ENCODE measurements around the gene LINGO4. TPM values are rescaled to one million over a fixed set of nuclear protein-coding genes. Genes with fewer than 3 reads are reported as not detected.

The LINGO4 gene, protein sequence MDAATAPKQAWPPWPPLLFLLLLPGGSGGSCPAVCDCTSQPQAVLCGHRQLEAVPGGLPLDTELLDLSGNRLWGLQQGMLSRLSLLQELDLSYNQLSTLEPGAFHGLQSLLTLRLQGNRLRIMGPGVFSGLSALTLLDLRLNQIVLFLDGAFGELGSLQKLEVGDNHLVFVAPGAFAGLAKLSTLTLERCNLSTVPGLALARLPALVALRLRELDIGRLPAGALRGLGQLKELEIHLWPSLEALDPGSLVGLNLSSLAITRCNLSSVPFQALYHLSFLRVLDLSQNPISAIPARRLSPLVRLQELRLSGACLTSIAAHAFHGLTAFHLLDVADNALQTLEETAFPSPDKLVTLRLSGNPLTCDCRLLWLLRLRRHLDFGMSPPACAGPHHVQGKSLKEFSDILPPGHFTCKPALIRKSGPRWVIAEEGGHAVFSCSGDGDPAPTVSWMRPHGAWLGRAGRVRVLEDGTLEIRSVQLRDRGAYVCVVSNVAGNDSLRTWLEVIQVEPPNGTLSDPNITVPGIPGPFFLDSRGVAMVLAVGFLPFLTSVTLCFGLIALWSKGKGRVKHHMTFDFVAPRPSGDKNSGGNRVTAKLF
- not detected in 2 replicates for total RNA-seq

DNA sequence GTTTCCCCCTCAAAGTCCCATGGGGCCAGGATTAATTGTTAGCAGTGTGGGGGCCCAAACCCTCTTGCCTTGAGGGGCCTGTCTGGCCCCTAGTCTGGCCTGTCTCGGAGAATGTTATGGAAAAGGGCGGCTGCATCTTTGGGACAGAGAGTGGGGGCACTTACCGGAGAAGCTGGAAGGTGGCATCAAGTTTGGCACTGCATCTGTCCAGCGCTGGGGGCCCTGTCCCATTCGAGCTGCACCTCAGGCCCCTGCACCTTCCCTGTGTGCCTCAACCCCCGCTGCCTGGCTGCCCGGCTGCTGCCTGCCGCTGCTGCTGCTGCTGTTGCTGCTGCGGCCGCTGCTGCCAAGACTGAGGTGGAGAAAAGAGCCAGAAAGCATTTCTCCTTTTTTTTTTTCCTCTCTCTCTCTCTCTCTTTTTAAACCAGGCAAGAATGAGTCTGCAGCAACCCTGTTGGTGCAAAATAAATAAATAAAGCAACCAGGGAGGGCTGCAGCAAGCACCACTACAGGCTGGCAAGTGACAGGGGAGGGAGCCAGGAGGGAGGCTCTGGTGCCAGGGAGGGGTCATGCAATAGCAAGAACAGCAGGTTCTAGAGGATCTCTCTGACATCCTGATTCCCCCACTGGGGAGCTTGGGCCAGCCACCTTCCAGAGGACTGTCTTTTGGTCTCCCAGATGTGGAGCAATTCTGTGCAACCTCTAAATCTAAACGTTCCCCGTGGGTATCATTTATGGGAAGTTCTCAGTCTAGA is at the start of gene LINGO4:
Gene LINGO4, minus strand, starts transcription at position 354 of the 755 bp plus-strand sequence. CDS start 2,715 bp downstream, outside the sequence.

DNA sequence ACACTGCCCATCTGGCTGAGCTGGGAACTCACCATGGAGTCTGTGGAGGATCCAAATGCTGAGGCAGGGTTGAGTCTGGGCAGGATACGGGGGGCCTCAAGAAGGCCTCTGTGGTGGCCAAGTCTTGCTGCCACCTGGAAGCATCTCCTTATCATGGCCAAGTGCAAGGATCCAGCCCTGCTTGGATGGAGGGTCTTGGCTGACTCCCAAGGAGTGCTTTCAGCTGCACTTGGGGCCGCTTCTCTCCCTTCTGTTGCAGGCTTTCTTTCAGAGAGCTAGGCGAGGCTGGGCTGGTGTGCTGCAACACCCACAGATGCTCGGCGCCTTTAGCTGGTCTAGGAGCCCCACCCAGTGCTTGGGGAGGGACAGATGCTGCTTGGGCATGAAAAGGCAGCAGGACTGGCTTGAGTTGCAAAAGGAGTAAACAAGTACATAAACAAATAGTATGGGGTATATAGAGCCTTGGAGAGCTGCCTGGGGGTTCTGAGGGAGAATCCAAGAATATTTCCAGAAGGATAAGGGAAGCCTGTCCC is 48.3 kb upstream of the LINGO4 start, which contains the start of gene THEM5:
Gene THEM5, minus strand, starts transcription at position 302 of the 533 bp plus-strand sequence. Its CDS starts 147 bp downstream, at position 155.

DNA sequence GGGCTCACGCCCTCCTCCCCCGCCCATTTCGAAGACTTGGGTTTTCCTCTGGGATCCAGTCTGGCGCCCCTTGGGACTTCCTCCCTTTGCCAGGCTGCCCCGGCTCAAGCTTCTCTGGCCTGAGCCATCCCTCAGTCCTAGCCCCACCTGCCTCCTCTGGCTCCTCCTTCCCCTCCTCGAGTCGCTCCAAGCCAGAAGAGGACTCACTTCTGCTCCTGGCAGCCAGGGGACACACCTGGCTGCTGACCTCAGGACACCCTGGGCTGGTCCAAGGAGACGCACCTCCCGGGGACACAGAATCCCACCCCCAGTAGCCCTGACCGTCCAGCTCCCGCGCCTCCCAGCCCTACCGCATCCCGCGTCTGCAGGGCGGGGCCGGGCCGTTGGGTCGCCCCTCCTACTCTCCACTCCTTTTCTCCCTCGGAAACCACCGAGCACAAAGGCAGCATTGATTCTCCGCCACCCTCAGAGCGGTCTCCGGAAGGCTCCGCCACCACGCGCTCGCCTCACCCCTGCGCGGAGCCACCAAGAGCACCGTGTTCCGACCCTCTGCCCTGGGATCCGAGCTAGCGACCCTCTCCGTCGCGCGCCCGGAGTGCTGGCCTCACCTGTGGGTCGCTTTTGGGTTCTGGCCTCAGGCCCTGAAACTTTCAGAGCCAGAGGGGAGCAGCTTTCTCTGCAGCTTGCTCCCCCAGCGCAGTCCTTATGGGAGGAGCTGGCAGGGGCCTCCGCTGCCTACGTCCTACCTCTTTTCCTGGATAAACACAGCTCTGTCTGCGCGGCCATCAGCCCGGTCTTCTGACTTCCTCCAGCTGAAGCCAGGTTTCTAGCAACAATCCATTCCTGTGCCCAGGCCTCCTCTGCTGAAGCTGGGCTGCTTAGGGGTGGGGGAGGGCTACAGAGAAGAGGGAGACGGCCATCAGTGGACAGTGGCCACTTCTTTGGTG is 34.5 kb upstream of the LINGO4 start, which contains the start of gene C2CD4D:
Gene C2CD4D, minus strand, starts transcription at position 364 of the 947 bp plus-strand sequence. CDS start 831 bp downstream, outside the sequence.

DNA sequence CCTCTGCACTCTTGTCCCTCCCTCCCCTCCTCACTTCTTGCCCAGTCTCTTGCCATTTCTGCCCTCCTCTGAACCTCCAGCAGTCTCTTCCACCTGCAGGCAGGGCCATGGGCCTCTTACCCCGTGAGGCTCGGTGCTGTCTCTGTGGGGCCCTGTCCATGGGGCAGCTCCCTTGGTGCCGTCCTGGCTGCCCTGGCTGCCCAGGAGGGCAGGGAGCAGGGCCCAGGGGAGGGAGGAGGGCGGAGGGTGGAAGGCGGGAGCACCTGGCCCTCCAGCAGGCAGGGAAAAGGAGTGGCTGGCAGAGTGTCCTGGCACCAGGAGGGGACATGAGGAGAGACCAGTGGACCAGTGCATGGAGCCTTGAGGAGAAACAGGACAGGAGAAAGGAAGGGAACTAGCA is 26.4 kb upstream of the LINGO4 start, which contains the start of gene RORC:
Gene RORC, minus strand, starts transcription at position 198 of the 400 bp plus-strand sequence. Its CDS starts 38 bp downstream, at position 160.

GRCh38 chr1:151790071-151790939 is 14.9 kb downstream of the LINGO4 start, which contains the start of gene TDRKH:
Gene TDRKH (minus strand): TSS chr1:151790500. CDS start chr1:151783022, 7,478 bp downstream.

GRCh38 chr1:151762941-151763921 is 42.0 kb downstream of the LINGO4 start, which contains the start of gene MRPL9:
Gene MRPL9 (minus strand): TSS chr1:151763496. CDS start chr1:151763479, 17 bp downstream.

Other genes with a start within 250 kb of the LINGO4 start
- 13.8 and 20.5 TPM in 2 replicates for gene SNX27, start 193.4 kb downstream of the LINGO4 start, total RNA-seq
- not detected in 2 replicates for gene CELF3, start 88.6 kb downstream of the LINGO4 start, total RNA-seq
- not detected in 2 replicates for gene RIIAD1, start 83.9 kb downstream of the LINGO4 start, total RNA-seq
- gene MRPL9, start 41.9 kb downstream of the LINGO4 start, total RNA-seq = 72.8 and 92.9 TPM in 2 replicates
- 1.1 and 4.1 TPM in 2 replicates for gene TDRKH, start 14.9 kb downstream of the LINGO4 start, total RNA-seq
- gene RORC, start 26.4 kb upstream of the LINGO4 start, total RNA-seq = not detected in 2 replicates
- not detected in 2 replicates for gene C2CD4D, start 34.4 kb upstream of the LINGO4 start, total RNA-seq
- gene THEM5, start 48.3 kb upstream of the LINGO4 start, total RNA-seq = not detected in 2 replicates
- gene THEM4, start 104.1 kb upstream of the LINGO4 start, total RNA-seq = 9.9 and 13.7 TPM in 2 replicates
- 75.2 and 168 TPM in 2 replicates for gene S100A10, start 188.4 kb upstream of the LINGO4 start, total RNA-seq
- gene S100A11, start 231.6 kb upstream of the LINGO4 start, total RNA-seq = 164 and 641 TPM in 2 replicates